DND-41 (cell line): ENCODE data around the gene HSFX1.

ENCODE experiments used
- EZH2 ChIP-seq: IDR thresholded peaks from 3 replicates; pipeline ENCODE4 v1.6.1; 2012; ENCODE audit warnings: borderline replicate concordance, low read depth, mild to moderate bottlenecking, moderate library complexity, low read length, inconsistent platforms; ENCODE audit not compliant: severe bottlenecking
- TF ChIP-seq, protein P1 (sequence below): IDR thresholded peaks from 2 replicates; pipeline ENCODE4 v1.5.1; 2012; ENCODE audit warnings: borderline replicate concordance, low read length, moderate library complexity, mild to moderate bottlenecking; ENCODE audit not compliant: poor library complexity, severe bottlenecking; ENCODE audit errors: extremely low read depth

DNA sequence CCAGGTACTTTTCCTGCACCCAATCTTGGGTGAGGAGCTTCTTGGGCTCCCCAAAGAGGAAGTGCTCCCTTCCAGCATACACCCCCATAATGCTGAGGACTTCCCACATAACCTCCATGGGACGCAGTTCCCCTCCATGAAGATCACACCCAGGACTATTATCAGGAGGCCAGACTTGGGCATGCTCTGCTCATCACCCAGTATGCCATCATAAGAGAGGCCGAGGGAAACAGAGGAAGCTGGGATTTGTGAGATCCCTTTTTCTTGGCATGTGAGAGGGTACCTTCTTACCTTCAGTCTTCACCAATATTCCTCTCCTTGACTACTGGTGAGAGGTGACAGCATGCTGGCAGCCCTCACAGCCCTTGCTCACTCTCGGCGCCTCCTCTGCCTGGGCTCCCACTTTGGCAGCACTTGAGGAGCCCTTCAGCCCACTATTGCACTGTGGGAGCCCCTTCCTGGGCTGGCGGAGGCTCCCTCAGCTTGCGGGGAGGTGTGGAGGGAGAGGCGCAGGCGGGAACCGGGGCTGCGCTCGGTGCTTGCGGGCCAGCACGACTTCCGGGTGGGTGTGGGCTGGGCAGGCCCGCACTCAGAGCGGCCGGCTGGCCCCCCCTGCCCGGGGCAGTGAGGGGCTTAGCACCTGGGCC lies 15.7 kb upstream of the HSFX1 start:
- TF ChIP-seq, protein P1, sequence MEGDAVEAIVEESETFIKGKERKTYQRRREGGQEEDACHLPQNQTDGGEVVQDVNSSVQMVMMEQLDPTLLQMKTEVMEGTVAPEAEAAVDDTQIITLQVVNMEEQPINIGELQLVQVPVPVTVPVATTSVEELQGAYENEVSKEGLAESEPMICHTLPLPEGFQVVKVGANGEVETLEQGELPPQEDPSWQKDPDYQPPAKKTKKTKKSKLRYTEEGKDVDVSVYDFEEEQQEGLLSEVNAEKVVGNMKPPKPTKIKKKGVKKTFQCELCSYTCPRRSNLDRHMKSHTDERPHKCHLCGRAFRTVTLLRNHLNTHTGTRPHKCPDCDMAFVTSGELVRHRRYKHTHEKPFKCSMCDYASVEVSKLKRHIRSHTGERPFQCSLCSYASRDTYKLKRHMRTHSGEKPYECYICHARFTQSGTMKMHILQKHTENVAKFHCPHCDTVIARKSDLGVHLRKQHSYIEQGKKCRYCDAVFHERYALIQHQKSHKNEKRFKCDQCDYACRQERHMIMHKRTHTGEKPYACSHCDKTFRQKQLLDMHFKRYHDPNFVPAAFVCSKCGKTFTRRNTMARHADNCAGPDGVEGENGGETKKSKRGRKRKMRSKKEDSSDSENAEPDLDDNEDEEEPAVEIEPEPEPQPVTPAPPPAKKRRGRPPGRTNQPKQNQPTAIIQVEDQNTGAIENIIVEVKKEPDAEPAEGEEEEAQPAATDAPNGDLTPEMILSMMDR: no peak
- TF ChIP-seq EZH2: no peak
